ENCODE results near the gene S100A4. TPM values are rescaled to one million over a fixed set of nuclear protein-coding genes. Genes with fewer than 3 reads are reported as not detected.

S100A4 gene
- total RNA-seq (2022; extraction: Qiagen RNA extraction), result 1,610 to 1,903 TPM (median 1,713 TPM) in 5 replicates

DNA sequence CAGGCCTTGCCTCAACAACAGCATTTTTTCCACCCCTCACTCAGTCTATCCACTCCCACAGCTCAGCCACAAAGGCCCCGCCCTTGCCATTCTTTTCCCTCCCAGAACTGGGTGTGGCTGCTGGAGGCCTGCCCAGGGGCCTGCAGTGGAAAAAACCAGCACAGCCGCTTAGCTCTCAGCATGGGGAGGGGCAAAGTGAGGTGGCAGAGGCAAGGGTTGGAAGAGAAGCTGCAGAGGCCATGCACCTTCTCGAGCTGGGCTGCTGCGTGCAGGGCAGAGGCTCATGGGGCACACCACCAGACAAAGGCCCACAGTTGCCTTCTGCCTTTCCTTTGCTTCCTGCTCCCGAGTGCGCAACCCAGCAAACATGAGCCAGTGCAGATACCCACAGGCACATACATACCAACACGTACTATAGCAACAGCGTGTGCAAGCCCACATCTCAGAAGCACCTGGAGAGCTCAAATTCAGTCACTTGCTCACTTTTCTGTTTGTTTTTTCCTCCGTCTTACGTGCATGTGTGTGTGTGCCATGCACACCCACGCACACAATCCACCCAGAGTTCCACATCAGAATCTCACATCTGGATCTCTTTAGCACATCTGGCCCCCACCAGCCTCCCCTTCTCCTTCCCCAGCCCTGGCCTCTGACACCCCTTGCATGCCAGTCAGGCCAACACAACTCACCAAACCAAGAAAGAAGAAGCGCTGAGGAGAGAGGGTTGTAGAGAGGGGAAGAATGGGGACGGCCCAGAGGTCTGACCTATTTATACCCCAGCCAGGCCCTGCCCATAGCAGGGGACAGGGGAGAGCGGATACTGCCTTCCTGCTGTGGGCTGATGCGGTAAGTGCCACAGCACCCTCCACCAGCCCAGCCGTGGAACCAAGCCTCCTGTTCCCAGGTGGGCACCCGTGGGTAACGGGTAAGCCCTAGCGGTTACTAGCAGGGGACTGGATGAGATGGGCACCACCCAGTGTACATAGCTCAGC is at the start of gene S100A4:
Gene S100A4 (minus strand): TSS at position 740 of the 989 bp plus-strand sequence. CDS start 1,012 bp downstream, outside the sequence.

DNA sequence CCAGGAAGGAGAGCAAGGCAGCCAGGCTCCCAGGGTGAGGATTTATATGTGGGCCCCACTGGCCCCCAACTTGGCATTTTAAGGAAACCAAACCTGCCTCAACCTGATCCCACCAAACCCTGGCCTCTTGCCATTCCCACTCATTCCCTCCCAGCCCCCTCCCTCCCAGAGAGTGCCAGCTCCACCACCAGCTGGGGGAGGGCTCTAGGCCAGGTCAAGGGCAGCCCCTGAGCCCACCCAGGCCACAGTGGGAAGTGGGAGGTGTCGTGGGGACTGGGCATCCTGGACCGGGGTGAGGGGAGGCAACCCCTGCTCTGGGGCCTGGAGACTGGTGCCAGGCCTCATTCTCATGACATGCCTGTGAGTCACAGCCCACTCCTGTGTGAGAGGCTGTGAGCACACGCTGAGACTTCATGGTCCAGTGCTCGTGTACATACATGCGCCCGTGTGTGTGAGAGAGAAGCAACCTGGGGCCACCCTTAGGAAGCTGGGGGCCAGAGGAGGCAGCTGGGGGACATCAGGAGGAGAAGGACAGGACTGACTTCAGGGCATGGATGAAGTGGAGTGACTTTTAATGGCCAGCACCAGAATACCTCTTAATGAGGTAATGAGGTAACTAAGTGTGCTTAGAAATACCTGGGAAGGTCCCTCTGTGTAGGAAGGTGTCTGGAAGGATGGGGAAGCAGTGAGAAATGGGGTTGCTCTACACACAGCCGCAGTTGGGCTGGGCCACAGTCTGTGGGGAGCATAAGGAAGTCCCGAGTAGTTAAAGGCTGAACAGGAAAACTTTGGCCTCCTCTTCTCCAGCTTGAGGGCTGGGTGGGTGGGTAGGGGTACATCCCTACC is 20.1 kb upstream of the S100A4 start, which contains the start of gene S100A2:
Gene S100A2 (minus strand): TSS at position 316 of the 846 bp plus-strand sequence. CDS start 1,967 bp downstream, outside the sequence.

DNA sequence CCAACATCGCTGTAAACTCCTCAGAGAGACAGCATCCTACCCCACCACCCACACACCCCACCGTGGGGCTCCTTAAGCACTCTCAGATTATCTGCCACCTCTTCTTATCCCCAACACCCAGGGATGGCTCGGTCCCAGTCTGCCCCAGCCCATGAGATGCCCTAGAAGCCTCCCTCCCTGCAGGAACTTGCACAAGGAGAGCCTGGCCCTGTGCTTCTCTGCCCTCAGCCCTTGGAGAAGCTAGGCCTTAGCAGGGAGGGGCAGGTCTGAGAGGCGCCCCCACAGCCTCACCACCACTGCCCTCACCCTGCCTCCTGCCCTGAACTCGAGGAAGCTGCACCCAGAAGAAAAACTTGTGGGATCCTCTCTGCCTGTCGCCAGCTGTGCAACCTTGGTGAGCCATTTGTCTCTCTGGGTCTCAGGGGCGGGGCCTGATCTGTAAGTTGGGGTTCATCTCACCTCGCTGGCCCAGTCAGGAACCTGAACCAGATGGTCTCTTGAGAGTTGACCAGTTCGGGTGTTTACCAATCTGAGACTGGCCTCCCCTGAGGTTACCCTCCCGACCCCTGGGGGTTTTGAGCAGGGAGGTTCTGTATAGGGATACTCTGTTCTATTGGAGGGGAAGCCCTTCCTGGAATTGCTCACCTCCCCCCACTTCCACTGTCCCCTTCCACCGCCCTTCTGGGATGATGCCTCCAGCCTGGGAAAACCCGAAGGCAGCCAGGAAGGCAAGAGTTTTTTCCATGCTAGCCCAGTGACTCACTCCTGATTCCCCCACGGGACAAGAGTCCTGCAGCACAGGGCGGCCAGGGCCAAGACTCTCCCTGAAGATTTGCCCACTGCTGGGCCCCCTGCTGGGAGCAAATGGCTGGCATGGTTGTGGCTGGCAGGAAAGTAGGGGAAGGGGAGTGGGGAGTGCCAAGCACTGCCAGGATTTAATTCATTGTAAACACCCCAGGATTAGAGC is 3.4 kb upstream of the S100A4 start, which contains the start of gene S100A3:
Gene S100A3 (minus strand): TSS at position 537 of the 967 bp plus-strand sequence. CDS start 773 bp downstream, outside the sequence.

DNA sequence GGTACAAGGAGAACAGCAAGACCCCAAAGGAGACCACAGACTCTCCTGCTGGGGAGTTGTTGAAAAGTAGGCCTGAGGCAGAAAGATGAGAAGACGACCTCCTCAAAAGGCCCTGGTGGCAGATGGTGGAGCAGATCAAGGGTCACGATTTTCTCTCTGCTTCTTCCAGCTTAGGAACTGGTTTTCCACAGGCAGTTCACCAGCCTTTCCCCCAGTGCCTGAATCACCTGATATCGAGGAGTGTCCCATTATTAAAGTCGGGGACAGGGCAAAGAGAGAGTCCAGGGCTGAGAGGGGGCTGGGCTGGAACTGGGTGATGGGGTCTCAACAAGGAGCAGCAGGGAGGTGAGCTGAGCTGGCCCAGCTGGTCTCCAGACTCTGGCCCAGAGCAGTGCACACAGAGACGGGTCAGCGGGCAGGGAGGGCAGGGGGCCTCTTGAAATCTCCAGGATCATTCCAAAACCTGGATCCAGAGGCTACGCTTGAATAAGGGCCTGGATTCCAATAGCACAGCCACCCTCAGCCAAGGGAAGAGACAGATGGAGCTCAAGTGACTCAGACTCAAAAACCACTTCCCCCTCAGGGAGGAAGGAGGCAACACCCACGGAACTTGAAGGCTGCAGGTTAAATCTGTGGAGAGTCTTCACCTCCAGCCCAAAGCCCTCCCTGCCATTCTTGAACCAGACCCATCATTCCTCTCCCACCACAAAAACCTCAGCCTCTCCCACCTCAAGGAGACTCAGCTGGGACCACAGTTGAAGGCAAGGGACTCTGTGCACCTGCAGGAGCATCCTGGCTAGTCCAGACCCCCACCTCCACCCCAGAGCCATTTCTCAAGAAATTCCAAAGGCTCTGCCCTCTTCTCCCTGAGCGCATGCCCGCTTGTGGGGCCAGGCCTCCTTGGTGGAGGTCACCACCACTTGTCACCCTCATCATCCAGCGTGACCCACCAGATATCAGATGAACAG is 4.9 kb downstream of the S100A4 start, which contains the start of gene S100A5:
Gene S100A5 (minus strand): TSS at position 541 of the 968 bp plus-strand sequence. CDS start 743 bp downstream, outside the sequence.

DNA sequence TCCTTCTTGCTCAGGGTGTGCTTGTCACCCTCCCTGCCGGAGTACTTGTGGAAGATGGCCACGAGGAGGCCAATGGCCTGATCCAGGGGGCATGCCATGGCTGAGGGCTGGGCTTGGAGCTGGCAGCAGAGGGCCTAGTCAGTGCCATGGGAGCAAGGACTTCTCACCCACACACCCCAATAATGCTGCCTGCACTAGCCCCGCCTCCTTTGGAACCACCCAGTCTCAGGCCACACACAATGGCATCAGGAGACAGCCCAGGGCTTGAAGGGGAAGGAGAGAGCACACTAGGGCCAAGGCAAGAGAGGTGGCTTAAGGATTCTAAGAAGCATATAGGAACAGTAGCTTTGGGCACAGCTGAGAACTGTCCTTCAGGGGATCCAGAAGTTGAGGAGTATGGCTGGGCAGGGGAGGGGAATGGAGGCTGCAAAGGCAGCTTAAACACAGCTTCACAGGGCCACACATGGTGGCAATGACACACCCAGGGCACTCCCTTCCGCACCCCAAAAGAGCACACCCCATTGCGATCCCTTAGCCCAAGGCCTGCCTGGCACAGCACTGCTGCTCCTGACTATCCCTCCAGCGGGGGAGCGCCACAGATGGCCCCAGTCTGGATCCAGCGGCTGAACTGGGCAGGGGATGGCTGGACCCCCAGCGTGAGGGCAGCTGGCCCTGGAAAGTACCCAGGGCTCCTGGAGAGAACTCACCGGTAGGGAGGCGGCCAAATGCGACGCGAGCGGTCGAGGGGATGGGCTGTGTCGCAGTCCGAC is 10.2 kb downstream of the S100A4 start, which contains the start of gene S100A6:
Gene S100A6 (minus strand): TSS at position 750 of the 770 bp plus-strand sequence. CDS start 652 bp downstream, at position 98.

Other genes starting within 250 kb of the S100A4 start
- gene PGLYRP3, start 232.9 kb downstream of the S100A4 start, total RNA-seq (2022; extraction: Qiagen RNA extraction), result not detected in 5 replicates
- not detected in 5 replicates for gene PGLYRP4, start 197.0 kb downstream of the S100A4 start, total RNA-seq (2022; extraction: Qiagen RNA extraction)
- 0.36 to 1.1 TPM (median 0.50 TPM) in 5 replicates for gene S100A9, start 188.0 kb downstream of the S100A4 start, total RNA-seq (2022; extraction: Qiagen RNA extraction)
- not detected in 5 replicates for gene S100A12, start 170.2 kb downstream of the S100A4 start, total RNA-seq (2022; extraction: Qiagen RNA extraction)
- not detected in 5 replicates for gene S100A8, start 154.7 kb downstream of the S100A4 start, total RNA-seq (2022; extraction: Qiagen RNA extraction)
- gene S100A7A, start 129.3 kb downstream of the S100A4 start, total RNA-seq (2022; extraction: Qiagen RNA extraction), result not detected in 5 replicates
- gene S100A7, start 85.2 kb downstream of the S100A4 start, total RNA-seq (2022; extraction: Qiagen RNA extraction), result not detected in 5 replicates
- gene S100A6, start 9.8 kb downstream of the S100A4 start, total RNA-seq (2022; extraction: Qiagen RNA extraction), result 3,058 to 3,788 TPM (median 3,444 TPM) in 5 replicates
- gene S100A5, start 4.9 kb downstream of the S100A4 start, total RNA-seq (2022; extraction: Qiagen RNA extraction), result 0.70 to 1.1 TPM (median 0.81 TPM) in 5 replicates
- gene S100A3, start 3.5 kb upstream of the S100A4 start, total RNA-seq (2022; extraction: Qiagen RNA extraction), result 93.8 to 105 TPM (median 100 TPM) in 5 replicates
- gene S100A2, start 20.0 kb upstream of the S100A4 start, total RNA-seq (2022; extraction: Qiagen RNA extraction), result 16.0 to 29.8 TPM (median 24.0 TPM) in 5 replicates
- 447 to 522 TPM (median 509 TPM) in 5 replicates for gene S100A16, start 67.3 kb upstream of the S100A4 start, total RNA-seq (2022; extraction: Qiagen RNA extraction)
- 0.30 to 0.71 TPM (median 0.40 TPM) in 5 replicates for gene S100A14, start 70.5 kb upstream of the S100A4 start, total RNA-seq (2022; extraction: Qiagen RNA extraction)
- gene S100A13, start 81.7 kb upstream of the S100A4 start, total RNA-seq (2022; extraction: Qiagen RNA extraction), result 153 to 182 TPM (median 174 TPM) in 5 replicates
- 0.38 to 0.74 TPM (median 0.61 TPM) in 5 replicates for gene S100A1, start 82.6 kb upstream of the S100A4 start, total RNA-seq (2022; extraction: Qiagen RNA extraction)
- gene CHTOP, start 88.3 kb upstream of the S100A4 start, total RNA-seq (2022; extraction: Qiagen RNA extraction), result 68.7 to 85.0 TPM (median 79.2 TPM) in 5 replicates
- 54.1 to 63.4 TPM (median 57.4 TPM) in 5 replicates for gene SNAPIN, start 112.9 kb upstream of the S100A4 start, total RNA-seq (2022; extraction: Qiagen RNA extraction)
- 260 to 295 TPM (median 261 TPM) in 5 replicates for gene ILF2, start 125.2 kb upstream of the S100A4 start, total RNA-seq (2022; extraction: Qiagen RNA extraction)
- gene NPR1, start 132.9 kb upstream of the S100A4 start, total RNA-seq (2022; extraction: Qiagen RNA extraction), result 0.82 to 1.1 TPM (median 1.0 TPM) in 5 replicates
- 18.9 to 20.5 TPM (median 20.3 TPM) in 5 replicates for gene INTS3, start 182.2 kb upstream of the S100A4 start, total RNA-seq (2022; extraction: Qiagen RNA extraction)
- 0.73 to 2.4 TPM (median 1.3 TPM) in 5 replicates for gene SLC27A3, start 229.6 kb upstream of the S100A4 start, total RNA-seq (2022; extraction: Qiagen RNA extraction)

Data from A549 treated with CORT108297 at 1 μM for 4 hours (cell line).